Activated CD4-positive, alpha-beta T cell treated with anti-CD3 and anti-CD28 coated beads for 1 hour (primary cell): ENCODE results near the gene CLCN1.
"Not testable (repeated sequence)": the region's sequence is repeated elsewhere in the genome, so short reads cannot be mapped to it uniquely, and the experiment has no call there.

Experiments used
- DNase-seq: peaks from one replicate; pipeline ENCODE4 v3.0.0-alpha.2; 2020

CLCN1 gene

DNA sequence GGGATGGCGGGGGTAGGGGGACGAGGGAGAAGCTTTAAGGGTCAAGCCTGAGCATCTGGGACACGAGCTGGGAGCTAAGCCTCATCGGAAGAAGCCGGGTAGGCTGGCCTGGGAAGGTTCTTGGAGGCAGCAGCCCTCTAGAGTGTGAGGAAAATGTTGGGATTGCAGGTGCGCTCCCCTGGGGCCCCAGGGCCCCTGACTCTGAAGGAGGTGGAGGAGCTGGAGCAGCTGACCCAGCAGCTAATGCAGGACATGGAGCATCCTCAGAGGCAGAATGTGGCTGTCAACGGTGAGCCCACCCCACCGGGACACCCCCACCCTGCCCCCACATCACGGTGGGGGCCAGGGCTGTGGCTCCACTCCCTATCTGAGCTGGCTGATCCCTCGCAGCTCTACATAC, 72.1 kb downstream of the CLCN1 start:
- DNase-seq = no peak

DNA sequence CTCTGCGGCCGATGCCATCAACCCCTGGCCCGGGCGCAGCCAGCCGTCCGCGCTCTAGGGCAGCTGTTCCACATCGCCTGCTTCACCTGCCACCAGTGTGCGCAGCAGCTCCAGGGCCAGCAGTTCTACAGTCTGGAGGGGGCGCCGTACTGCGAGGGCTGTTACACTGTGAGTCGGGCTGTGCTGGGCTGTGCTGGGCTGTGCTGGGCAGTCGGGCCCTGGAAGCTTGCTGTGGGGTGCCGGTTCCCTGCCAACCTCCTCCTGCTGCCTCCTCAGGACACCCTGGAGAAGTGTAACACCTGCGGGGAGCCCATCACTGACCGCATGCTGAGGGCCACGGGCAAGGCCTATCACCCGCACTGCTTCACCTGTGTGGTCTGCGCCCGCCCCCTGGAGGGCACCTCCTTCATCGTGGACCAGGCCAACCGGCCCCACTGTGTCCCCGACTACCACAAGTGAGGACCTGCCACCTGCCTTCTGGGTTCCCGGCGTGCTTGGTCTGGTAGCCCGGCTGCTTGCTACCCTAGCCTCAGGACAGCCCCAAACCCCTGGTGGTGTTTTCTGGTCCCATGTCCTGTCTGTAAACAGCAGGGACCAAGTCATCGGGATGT, 72.7 kb downstream of the CLCN1 start:
- no peak for DNase-seq

DNA sequence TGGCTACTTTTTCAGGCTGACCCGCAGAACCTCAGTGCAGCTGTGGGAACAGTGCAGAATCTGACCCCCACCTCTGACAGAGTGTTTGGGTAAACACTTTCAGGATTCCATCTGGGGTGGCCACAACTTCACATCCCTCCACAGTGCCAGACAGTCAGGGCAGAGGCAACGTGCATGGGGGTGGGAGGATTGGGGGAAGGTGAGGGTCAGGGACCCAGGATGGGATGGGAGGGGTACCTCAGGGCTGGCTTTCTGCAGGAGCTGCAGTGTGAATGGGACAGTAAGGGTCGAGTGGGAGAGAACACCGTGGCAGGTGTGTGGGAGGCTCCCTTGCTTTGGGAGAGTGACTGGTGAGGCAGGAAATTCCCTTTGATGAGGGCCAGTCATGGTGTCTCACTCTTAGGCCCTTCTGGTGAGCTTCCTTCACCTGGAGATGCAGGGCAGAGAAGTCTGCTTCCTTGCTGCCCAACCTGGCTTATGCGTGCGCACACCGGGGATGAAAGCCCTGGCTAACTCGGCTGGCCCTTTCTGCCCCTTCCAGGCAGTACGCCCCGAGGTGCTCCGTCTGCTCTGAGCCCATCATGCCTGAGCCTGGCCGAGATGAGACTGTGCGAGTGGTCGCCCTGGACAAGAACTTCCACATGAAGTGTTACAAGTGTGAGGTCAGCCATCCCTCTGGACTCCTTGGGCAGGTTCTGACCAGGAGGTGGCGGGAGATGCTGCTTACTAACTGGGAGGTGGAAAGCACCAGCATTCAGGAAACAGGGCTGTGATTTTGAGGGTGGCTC, 73.6 kb downstream of the CLCN1 start:
- DNase-seq = no peak

DNA sequence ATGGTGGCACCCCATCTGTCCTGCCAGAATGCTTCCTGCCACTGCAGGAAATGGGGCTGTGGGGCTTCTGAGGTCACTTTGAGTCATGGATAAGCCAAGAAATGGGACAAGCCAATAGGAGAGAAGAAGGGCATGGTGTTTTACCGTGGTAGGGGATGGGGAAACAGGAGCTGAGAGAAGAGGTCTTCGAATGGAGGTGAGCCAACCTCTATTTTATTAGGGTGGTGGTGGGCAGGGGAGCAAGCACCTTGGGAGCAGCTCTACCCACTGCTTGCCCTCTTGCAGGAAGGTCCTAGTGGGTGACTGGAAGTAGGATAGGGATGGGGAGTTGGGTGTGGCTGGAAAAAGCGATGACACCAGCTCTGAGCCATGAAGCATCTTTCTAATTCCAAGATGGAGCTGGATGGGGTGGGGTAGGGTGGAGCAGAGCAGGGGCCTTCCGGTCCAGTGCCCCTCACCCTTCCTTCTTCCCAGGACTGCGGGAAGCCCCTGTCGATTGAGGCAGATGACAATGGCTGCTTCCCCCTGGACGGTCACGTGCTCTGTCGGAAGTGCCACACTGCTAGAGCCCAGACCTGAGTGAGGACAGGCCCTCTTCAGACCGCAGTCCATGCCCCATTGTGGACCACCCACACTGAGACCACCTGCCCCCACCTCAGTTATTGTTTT, 74.3 kb downstream of the CLCN1 start:
- no peak for DNase-seq

DNA sequence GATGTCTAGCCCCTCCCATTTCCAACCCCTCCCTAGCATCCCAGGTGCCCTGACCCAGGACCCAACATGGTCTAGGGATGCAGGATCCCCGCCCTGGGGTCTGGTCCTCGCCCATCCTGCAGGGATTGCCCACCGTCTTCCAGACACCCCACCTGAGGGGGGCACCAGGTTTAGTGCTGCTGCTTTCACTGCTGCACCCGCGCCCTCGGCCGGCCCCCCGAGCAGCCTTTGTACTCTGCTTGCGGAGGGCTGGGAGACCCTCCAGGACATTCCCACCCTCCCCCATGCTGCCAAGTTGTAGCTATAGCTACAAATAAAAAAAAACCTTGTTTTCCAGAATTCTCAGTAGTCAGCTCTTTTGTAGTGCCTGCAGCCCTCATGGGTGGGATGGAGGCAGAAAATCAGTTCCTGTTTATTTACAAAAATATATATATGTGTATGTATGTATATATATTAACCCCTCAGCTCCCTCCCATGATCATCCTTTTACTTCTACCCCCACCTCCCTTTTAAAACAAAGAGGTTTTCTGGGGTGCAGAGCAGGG, 74.9 kb downstream of the CLCN1 start:
- DNase-seq = no peak

DNA sequence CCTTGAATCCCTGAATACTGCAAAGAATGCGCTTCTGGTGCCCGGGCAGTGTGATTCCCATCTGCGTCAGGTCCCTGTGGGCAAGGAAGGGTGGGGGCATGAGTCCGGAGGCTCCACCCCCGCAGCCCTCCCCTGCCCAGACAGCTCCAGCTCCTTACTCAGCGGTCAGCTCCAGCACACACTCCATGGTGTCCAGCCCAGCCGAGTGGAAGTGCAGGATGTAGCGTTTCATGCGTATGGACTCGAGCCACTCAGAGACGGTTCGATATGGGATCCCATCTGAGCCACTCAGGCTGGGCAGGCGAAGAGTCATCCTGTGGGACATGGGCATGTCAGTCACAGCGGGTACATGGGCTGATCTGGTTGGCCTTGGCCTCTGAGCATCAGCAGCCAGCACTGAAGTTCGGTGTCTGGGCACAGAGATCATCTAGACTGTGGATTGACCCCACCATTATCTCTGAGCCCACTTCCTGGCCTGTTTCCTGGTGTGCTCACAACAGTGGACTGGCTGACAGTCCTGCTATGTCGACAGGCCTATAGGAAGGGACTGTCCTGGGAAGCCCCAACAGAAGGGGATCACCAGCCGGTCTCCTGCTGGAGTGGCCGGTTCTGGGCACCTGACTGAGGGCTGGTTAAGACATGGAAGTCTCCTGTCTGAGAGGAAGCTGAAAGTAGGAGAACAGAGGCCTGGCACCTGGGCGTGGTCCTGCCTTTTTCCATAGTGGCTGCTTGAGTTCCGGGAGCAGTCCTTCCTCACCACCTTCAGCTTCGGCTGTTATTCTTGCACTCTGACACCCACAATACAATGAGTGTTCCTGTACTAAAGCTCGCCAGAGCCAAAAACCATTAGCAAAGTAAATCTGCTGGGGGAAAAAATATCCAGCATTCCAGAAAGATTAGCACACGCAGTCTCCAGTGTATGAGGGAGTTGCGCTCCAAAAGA, 75.8 kb downstream of the CLCN1 start:
- no peak for DNase-seq

DNA sequence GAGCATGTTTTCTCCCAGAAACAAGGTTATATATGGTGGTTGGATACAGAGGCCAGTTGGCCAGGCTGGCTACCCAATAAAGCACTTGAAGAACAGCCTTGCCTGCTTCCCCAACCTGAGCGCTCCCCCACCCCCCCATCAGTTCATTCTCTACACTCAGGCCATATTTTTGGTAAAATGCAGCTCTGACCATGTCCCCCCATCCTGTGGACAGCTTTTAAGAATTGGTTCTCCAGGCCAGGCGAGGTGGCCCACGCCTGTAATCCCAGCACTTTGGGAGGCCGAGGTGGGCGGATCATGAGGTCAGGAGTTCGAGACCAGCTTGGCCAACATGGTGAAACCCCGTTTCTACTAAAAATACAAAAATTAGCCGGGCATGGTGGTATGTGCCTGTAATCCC, 76.5 kb downstream of the CLCN1 start:
- DNase-seq = not testable (repeated sequence)

DNA sequence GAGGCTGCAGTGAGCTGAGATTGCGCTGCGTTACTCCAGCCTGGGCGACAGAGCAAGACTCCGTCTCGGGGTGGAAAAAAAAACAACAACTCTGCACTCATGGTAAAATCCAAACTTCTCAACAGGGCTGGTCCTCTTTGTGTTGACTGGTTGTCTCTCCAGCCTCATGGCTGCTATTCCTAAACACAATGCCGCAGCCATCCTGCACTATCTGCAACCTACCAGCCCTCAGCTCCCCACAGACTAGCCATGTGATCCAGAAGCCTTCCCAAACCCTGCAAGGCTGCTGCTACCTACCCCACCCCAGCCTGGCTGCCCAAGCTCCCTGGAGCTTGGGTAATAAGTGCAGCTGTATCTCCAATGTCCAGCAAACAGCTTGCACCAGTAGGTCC, 77.0 kb downstream of the CLCN1 start:
- DNase-seq = no peak

DNA sequence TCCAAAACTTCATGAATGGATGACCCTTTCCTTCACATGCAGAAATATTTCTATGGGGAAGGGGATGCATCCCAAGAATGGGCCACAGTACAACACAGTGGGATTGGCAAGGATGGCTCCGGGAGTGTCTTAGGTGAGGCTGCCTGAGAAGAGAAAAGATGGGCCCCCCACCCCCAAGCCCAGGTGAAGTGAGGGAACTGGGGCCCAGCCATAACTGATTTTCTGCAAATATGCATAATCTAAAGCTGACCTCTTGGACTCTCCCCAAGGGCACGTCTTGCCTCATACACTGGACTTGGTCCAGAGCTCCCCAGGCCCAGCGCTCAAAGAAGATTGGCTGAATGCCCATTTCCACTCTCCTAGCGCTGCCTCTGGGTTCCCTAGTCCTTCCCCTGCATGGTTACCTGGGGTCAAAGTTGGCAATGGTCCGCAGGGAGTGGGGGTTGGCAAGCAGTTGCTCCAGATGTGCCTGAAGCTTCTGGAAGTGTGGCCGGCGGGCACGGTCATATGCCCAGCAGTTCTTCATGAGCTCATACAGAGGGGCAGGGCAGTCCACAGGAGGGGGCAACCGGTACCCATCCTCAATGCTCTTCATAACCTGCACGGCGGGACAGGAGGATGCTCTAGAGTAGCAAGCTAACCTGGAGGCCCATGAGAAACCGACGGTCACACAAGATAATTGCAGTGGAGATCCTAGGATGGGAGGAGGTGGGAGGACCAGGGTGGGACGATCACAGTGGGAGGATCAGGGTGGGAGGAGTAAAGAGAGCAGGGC, 77.5 kb downstream of the CLCN1 start:
- DNase-seq = no peak

DNA sequence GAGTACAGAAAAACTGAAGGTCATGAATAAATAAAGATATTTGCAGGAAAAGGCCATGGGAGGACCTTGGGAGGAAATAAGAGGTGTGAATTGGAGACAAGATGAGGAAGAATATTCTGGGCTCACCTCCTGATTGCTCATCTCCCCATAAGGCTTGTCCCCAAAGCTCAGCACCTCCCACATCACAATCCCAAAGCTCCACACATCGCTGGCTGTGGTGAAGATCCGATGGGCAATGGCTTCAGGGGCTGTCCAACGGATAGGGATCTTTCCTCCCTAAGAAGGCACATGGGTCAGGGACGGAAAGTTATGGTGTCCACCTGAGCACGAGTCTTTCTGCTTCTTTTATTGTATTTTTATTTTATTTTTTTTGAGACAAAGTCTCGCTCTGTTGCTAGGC, 78.2 kb downstream of the CLCN1 start:
- DNase-seq = no peak

DNA sequence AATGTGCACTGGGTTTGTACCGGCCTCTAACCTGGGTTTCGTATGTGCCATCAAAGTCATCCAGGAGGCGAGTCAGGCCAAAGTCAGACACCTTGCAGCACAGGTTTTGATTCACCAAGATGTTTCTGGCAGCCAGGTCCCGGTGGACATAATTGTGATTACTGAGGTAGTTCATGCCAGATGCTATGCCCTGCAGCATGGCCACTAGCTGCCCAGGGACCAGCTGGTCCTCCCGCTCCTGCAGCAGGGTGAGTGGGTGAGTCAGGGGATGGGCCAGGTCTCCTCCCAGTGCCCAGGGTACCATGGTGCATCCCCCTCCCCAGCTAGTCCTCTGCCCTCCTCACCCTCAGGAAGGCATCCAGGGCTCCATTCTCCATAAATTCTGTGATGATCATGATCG, 78.9 kb downstream of the CLCN1 start:
- DNase-seq = no peak

DNA sequence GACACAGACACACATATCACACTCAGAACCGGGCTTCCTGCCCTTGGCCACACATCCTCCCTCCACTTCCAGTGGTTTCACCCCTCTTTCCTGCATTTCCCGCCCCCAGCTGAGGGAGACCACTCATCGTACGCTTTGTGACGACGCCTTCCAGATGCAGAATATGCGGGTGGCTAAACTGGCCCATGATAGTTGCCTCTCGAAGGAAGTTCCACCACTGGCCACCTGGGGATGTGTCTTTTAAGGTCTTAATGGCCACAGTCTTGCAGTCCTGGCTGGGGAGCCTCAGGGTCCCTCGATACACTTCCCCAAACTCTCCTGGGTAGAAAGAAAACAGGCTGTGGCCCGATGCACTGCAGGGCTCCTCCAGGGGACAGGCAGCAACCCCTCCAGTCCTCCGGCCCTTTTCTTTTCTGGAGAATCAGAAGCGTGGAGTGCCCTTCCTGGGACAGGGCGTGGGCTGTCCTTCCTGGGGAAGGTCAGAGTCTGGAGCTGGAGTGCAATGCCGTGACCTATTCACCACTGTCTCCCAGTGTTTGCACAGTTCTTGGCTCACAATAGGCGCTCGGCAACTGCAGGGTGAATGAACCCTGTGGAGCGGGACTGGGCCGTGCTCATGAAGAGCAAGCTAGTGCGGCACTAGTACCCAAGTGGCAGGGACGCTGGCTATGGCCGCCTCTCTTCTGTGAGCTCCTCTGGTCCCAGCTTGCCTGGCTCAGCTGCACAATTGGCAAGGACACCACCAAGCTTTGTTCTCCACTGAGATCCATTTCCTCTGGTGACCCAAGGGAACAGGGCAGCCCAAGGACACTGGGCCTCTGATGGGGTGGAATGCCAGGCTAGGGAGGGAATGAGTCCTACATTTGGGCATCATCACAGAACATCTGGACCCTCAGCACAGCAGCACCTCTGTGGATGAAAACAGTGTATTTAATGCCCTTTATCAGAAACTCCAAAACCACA, 79.6 kb downstream of the CLCN1 start:
- no peak for DNase-seq

DNA sequence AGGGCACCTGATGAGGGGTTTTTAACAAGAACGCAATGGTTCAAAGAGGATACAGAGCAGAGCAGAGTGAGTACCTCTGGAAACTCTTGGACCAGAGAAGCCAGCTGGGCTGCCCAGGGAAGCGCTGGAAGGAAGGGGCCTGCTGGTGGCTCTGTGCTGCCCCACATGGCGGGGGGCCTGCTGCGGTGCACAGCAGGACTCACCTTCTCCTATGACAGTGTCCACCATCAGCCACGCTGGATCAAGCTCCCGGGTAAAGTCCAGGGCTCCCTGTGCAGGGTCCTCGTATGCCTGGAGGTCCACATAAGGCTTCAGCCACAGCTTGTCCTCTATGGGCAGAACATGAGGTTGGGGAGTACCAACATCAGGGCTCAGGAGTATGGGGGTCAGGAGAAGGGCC, 80.3 kb downstream of the CLCN1 start:
- no peak for DNase-seq

DNA sequence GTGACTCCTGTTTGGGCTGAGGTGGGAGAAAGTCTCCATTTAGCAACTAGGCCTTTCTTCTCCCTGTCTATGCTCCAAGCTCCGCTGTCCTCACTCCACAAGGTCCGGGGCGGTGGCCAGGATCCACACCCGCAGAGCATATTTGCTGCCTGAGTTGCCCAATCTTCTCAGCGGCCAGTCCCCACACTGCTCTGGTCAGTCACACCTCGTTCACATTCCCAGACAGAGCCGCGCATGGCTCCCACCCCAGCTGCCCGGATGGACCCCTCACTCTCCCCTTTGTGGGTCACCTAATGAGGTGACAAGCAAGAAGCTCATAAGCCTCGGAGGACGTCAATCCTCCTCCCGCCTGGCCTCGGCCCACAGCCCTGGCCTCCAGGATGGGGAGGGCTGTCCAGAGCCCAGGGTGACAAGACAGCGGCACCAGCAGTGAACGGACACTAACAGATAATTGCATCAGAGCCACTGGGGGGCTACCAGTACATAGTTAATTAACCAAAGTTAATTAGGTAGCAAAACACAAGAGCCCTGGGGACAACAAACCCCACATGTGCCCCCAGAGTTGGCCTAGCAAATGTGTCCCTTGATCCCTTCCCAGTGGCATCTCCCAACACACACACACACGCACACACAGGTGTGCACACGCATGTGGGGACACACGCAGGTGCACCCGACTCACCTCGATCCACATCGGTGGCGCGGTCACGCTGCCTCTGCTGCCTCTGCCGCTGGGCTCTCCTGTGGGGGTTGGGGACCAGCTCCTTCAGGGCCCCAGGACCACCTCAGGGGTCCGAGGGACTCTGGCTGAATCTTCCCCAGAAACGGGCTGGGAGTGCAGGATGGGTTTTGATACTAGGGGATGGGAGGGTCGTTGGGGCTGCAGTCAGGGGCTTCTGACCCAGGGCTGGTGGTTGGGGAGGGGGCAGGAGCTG, 81.0 kb downstream of the CLCN1 start:
- DNase-seq = no peak

DNA sequence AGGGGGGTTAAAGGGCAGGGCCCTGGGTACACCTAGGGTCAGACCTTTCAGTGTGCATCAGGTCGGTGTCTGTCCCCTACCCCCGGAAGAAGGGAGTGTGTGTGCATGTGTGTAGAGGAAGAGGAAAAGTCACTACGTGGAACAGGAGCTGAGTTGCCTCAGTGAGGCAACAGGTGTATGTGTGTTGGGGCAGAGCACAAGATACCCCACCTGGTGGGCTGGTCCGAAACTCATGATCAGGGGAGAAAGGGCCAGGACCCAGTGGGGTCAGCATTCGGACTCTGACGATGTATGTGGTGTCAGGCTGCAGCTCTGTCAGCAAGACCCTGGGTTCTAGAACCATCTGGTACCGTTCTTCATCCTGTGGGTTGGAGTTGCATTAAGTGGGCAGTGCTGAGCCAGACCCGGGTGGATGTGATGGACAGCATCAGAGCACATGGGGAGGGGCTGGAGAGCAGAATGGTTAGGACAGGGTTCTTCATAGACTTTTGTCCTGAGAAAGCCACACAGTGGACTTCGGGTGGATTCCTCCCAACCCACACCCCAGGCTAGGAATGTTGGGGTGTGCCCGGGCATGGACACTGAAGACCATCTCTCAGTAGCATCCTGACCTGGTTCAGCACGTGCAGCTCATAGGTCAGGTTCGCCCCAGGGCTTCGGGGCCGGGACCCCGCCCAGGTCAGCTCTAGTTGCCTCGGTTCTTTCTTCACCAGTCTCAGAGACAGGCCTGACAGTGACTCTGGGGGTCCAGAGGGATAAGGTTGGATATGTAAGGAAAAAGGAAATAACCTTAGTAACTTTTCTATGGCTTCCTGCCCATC, 82.0 kb downstream of the CLCN1 start:
- DNase-seq = no peak

DNA sequence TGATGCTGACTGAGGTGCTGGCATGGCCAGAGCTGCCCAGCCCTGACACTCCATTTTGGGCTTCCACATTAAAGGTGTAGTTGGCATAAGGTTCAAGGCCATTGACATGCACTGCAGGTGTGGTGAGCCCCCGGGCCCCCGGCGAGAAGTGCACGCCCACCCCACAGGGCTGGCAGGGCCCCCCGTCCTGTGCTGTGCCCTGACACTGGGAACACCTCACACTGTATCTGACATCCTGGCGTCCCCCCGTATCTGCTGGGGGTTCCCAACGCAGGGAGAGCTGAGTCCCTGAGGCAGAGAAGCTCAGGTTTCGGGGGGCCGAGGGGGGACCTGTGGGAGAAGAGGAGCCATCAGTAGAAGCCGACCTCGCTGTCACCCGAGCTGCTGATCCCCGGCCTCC, 82.7 kb downstream of the CLCN1 start:
- no peak for DNase-seq

DNA sequence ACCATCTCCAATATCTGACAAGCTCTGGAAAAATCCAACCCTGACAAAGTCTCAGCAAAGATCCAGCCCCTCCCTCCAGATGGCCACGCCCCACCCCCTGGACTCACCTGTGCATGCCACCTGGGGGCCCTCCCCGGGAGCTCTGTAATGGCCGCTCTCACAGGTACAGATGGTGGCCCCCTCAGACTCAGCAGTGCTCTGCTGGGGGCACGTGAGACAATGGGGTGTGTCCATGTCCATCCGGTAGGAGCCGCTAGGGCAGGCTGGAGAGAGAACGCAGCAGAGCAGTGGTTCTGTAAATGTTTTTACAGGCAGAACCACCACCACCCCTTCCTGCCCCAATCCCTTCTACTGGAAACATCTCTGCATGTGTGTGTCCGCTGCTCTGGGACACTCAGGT, 83.2 kb downstream of the CLCN1 start:
- no peak for DNase-seq

DNA sequence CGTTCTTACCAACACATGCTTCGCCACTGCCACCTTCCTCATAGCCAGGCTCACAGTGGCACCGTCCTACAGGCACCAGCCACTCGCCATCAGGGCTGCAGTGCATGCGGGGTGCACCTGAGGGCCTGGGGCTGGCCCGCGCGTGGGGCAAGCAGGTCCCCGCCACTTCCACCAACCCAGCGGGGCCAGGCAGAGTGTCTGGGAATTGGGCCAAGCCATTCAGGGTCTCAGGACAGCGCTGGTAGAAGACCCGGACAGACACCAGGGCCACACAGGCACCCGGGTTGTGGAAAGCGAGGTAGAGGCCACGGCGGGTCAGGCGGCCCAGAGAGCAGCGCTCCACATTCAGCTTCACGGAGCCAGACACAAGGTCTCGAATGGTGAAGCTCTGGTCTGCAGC, 83.7 kb downstream of the CLCN1 start:
- DNase-seq = no peak

DNA sequence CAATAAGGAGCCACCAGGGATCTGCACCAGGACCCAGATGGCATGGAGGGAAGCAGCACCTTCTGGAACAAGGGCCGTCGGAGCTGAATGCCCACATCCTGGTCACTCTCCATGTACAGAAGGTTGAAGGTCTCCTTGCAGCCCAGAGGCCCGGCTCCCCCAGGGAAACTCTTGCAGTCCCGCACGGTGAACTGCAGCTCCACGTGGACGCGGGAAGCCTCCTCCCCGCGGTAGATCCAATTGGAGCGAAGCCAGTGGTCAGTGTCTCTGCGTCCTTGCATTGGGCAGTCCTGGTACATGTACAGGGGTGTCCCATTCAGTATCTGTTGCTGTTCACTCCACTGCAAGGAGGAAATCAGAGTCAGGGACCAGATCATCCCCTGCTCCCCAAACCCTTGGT, 85.4 kb downstream of the CLCN1 start:
- no peak for DNase-seq
